Measurements from ENCODE around the gene TMEM200A.

The TMEM200A gene

GRCh38 chr6:130435181-130435580 is 69.4 kb downstream of the TMEM200A start:
- H3K4me3 Mint-ChIP-seq: no peak overlapping the region
- H3K27me3 Mint-ChIP-seq (ENCODE audit: low read depth, poor library complexity): no peaks in the 10 kb centered on the region
- H3K36me3 Mint-ChIP-seq (ENCODE audit: low read depth): no peaks in the 10 kb centered on the region
- DNase-seq: no peak
- no peak overlapping the region for H3K27ac Mint-ChIP-seq
- H3K9me3 Mint-ChIP-seq: no peaks in the 10 kb centered on the region
- H3K4me1 Mint-ChIP-seq: no peaks in the 10 kb centered on the region
- TF ChIP-seq, protein P1, sequence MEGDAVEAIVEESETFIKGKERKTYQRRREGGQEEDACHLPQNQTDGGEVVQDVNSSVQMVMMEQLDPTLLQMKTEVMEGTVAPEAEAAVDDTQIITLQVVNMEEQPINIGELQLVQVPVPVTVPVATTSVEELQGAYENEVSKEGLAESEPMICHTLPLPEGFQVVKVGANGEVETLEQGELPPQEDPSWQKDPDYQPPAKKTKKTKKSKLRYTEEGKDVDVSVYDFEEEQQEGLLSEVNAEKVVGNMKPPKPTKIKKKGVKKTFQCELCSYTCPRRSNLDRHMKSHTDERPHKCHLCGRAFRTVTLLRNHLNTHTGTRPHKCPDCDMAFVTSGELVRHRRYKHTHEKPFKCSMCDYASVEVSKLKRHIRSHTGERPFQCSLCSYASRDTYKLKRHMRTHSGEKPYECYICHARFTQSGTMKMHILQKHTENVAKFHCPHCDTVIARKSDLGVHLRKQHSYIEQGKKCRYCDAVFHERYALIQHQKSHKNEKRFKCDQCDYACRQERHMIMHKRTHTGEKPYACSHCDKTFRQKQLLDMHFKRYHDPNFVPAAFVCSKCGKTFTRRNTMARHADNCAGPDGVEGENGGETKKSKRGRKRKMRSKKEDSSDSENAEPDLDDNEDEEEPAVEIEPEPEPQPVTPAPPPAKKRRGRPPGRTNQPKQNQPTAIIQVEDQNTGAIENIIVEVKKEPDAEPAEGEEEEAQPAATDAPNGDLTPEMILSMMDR (IDR thresholded peaks at IDR 0.05): no peak

DNA sequence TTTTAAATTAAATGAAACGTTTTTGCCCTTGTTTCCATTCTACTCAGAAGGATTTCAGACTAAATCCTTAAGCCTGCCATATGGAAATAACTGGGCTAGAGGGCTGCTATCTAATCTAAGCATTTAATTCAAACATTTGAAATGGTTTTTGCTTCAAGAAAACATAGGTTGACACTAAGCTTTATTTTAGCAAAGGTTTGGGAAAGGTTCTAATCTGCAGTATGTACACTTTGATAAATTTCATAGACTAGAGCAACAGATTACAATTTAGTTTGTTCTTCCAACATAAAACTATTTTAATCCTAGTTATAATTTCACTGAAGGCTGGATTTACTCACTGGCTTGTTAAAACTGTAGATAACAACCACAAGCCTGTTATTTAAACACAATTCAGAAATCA is 72.1 kb downstream of the TMEM200A start:
- Mint-ChIP-seq H3K4me3 (no peak overlapping the region), H3K27ac (no peak overlapping the region), H3K36me3 (ENCODE audit: low read depth) (no peaks in the 10 kb centered on the region), H3K27me3 (ENCODE audit: low read depth, poor library complexity) (no peaks in the 10 kb centered on the region), H3K4me1 (no peaks in the 10 kb centered on the region), H3K9me3 (no peaks in the 10 kb centered on the region)
- DNase-seq: no peak
- TF ChIP-seq, protein P1 (IDR thresholded peaks at IDR 0.05): no peak

- no peak overlapping the region for H3K27ac Mint-ChIP-seq
- H3K4me3 Mint-ChIP-seq: no peak overlapping the region
- TF ChIP-seq, protein P1 (IDR thresholded peaks at IDR 0.05): no peak
- H3K27me3 Mint-ChIP-seq (ENCODE audit: low read depth, poor library complexity): peaks cover 2% of the 10 kb centered on the region
- no peaks in the 10 kb centered on the region for H3K9me3 Mint-ChIP-seq
- no peaks in the 10 kb centered on the region for H3K4me1 Mint-ChIP-seq
- DNase-seq: no peak
- H3K36me3 Mint-ChIP-seq (ENCODE audit: low read depth): no peaks in the 10 kb centered on the region
Observed at GRCh38 chr6:130447374-130447773, 81.6 kb downstream of the TMEM200A start.

DNA sequence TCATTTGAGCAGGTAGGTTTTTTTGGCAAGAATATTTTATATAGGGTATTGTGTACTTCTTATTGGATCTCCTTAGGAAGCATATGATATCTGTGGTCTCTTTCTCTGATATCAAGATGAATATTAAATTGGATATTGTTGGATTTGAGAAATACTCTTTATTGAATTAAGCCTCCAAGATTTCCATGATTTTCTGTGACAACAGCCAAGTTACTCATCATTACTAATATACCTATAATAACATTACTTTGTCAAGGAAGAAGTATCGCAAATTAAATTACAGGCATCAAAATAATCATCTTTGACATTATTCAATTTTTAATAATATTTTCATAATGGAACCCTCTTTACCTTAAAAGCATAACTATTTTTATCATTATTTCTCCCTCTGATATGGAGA is 86.5 kb downstream of the TMEM200A start:
- Mint-ChIP-seq H3K27ac (no peak overlapping the region), H3K36me3 (ENCODE audit: low read depth) (no peaks in the 10 kb centered on the region), H3K4me3 (no peak overlapping the region), H3K9me3 (no peaks in the 10 kb centered on the region), H3K4me1 (no peaks in the 10 kb centered on the region), H3K27me3 (ENCODE audit: low read depth, poor library complexity) (peaks cover 2% of the 10 kb centered on the region)
- no peak for DNase-seq
- TF ChIP-seq, protein P1 (IDR thresholded peaks at IDR 0.05): no peak

DNA sequence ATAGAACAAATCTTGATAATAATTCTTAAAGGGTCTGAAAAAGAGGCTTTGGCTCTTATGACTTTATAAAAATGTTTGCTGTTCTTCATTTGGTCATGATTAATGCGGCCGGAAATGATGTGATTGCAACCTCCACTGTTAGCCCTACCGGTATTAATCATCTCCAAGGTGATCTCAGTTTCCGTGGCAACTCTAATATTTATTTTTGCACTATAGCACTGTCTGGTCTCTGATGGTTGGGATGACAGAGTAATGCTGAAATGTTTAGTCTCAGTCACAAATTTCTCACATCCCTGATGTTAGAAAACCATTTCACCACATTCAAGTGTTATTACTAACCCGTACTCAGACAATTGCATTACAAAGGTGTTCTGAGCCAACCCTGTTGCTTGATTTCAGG is 87.4 kb downstream of the TMEM200A start:
- TF ChIP-seq, protein P1 (IDR thresholded peaks at IDR 0.05): no peak
- DNase-seq: no peak
- H3K9me3 Mint-ChIP-seq: no peaks in the 10 kb centered on the region

GRCh38 chr6:130457605-130458004 is 91.8 kb downstream of the TMEM200A start:
- no peak overlapping the region for H3K4me3 Mint-ChIP-seq
- H3K36me3 Mint-ChIP-seq (ENCODE audit: low read depth): no peaks in the 10 kb centered on the region
- H3K4me1 Mint-ChIP-seq: no peaks in the 10 kb centered on the region
- no peaks in the 10 kb centered on the region for H3K9me3 Mint-ChIP-seq
- peaks cover 10% of the 10 kb centered on the region for H3K27me3 Mint-ChIP-seq (ENCODE audit: low read depth, poor library complexity)
- no peak overlapping the region for H3K27ac Mint-ChIP-seq
- DNase-seq: no peak
- TF ChIP-seq, protein P1 (IDR thresholded peaks at IDR 0.05): no peak

More for the DNA sequence above, 87.4 kb downstream of the TMEM200A start:
- Mint-ChIP-seq H3K27me3 (ENCODE audit: low read depth, poor library complexity) (peaks cover 2% of the 10 kb centered on the region), H3K4me1 (no peaks in the 10 kb centered on the region), H3K36me3 (ENCODE audit: low read depth) (no peaks in the 10 kb centered on the region), H3K4me3 (no peak overlapping the region), H3K27ac (no peak overlapping the region)

Data from nephron progenitor cell (in vitro differentiated cells).